ENCODE data around the gene SELENOM.
A peak's percentile ranks its signal among the peaks of the same experiment; 100 is the strongest.

SELENOM gene

GRCh38 chr22:31087744-31088215 is 19.6 kb downstream of the SELENOM start:
- Mint-ChIP-seq H3K4me3 (no peak overlapping the region), H3K27me3 (no peaks in the 10 kb centered on the region), H3K36me3 (ENCODE audit: low read depth) (peaks cover 22% of the 10 kb centered on the region), H3K9me3 (no peaks in the 10 kb centered on the region), H3K27ac (no peak overlapping the region), H3K4me1 (ENCODE audit: low read depth) (peaks cover 32% of the 10 kb centered on the region)
- intact Hi-C loops (cut with micrococcal nuclease), result loop anchor here (2.0 to 10.0 kb wide), 3 partner anchors 61 to 187 kb away; partner anchors contain the start of gene RNF185

GRCh38 chr22:31086703-31087330 is 20.6 kb downstream of the SELENOM start:
- intact Hi-C loops (cut with micrococcal nuclease), result loop anchor here (5.0 to 10.0 kb wide), 2 partner anchors 75 to 188 kb away; partner anchors contain the start of gene RNF185
- Mint-ChIP-seq H3K27ac (peak overlapping the region; percentile 95), H3K27me3 (no peaks in the 10 kb centered on the region), H3K4me1 (ENCODE audit: low read depth) (peaks cover 41% of the 10 kb centered on the region), H3K36me3 (ENCODE audit: low read depth) (peaks cover 22% of the 10 kb centered on the region), H3K9me3 (no peaks in the 10 kb centered on the region), H3K4me3 (no peak overlapping the region)

GRCh38 chr22:31085928-31086327 is 21.4 kb downstream of the SELENOM start:
- Mint-ChIP-seq H3K9me3 (no peaks in the 10 kb centered on the region), H3K27ac (peak overlapping the region; percentile 95), H3K27me3 (peaks cover 1% of the 10 kb centered on the region), H3K4me1 (ENCODE audit: low read depth) (peaks cover 50% of the 10 kb centered on the region), H3K4me3 (no peak overlapping the region), H3K36me3 (ENCODE audit: low read depth) (peaks cover 19% of the 10 kb centered on the region)
- intact Hi-C loops (cut with micrococcal nuclease), result loop anchor here (1.0 to 10.0 kb wide), 3 partner anchors 76 to 189 kb away; partner anchors contain the start of gene RNF185

GRCh38 chr22:31085493-31085824 is 21.9 kb downstream of the SELENOM start:
- Mint-ChIP-seq H3K27ac (peak overlapping the region; percentile 95), H3K4me1 (ENCODE audit: low read depth) (peaks cover 55% of the 10 kb centered on the region), H3K36me3 (ENCODE audit: low read depth) (peaks cover 14% of the 10 kb centered on the region)

GRCh38 chr22:31084811-31085492 is 22.4 kb downstream of the SELENOM start:
- Mint-ChIP-seq H3K4me3 (peak overlapping the region; percentile 83), H3K36me3 (ENCODE audit: low read depth) (peaks cover 14% of the 10 kb centered on the region), H3K9me3 (no peaks in the 10 kb centered on the region), H3K4me1 (ENCODE audit: low read depth) (peaks cover 56% of the 10 kb centered on the region), H3K27me3 (peaks cover 5% of the 10 kb centered on the region), H3K27ac (peak overlapping the region; percentile 95)
- intact Hi-C loops (cut with micrococcal nuclease), result loop anchor here (1.0 to 10.0 kb wide), 5 partner anchors 77 to 190 kb away; partner anchors contain the start of genes MORC2, RNF185 and TUG1

More at GRCh38 chr22:31085493-31085824, 21.9 kb downstream of the SELENOM start:
- Mint-ChIP-seq H3K9me3 (no peaks in the 10 kb centered on the region), H3K27me3 (peaks cover 3% of the 10 kb centered on the region), H3K4me3 (peak overlapping the region; percentile 83)
- intact Hi-C loops (cut with micrococcal nuclease), result loop anchor here (1.0 to 10.0 kb wide), 3 partner anchors 77 to 189 kb away; partner anchors contain the start of gene RNF185

GRCh38 chr22:31083923-31084810 is 23.2 kb downstream of the SELENOM start:
- H3K36me3 Mint-ChIP-seq (ENCODE audit: low read depth), result peaks cover 14% of the 10 kb centered on the region
- intact Hi-C loops (cut with micrococcal nuclease), result loop anchor here (1.0 to 10.0 kb wide), 3 partner anchors 117 to 191 kb away; partner anchors contain the start of genes MORC2 and TUG1
- H3K4me3 Mint-ChIP-seq, result peak overlapping the region; percentile 83
- no peaks in the 10 kb centered on the region for H3K9me3 Mint-ChIP-seq
- peaks cover 55% of the 10 kb centered on the region for H3K4me1 Mint-ChIP-seq (ENCODE audit: low read depth)
- peaks cover 5% of the 10 kb centered on the region for H3K27me3 Mint-ChIP-seq
- peak overlapping the region; percentile 95 for H3K27ac Mint-ChIP-seq

- Mint-ChIP-seq H3K27me3 (peaks cover 5% of the 10 kb centered on the region), H3K36me3 (ENCODE audit: low read depth) (peaks cover 14% of the 10 kb centered on the region), H3K9me3 (no peaks in the 10 kb centered on the region), H3K4me3 (no peak overlapping the region), H3K4me1 (ENCODE audit: low read depth) (peaks cover 53% of the 10 kb centered on the region), H3K27ac (no peak overlapping the region)
- intact Hi-C loops (cut with micrococcal nuclease), result loop anchor here (5.0 to 10.0 kb wide), 2 partner anchors 116 to 191 kb away; partner anchors contain the start of genes MORC2 and TUG1
Observed at GRCh38 chr22:31083377-31083768, 24.0 kb downstream of the SELENOM start.

- Mint-ChIP-seq H3K4me1 (ENCODE audit: low read depth) (peaks cover 54% of the 10 kb centered on the region), H3K27ac (no peak overlapping the region)
Observed at GRCh38 chr22:31082606-31083376, 24.6 kb downstream of the SELENOM start.

GRCh38 chr22:31081963-31082605 is 25.3 kb downstream of the SELENOM start:
- H3K36me3 Mint-ChIP-seq (ENCODE audit: low read depth), result peaks cover 14% of the 10 kb centered on the region
- H3K27me3 Mint-ChIP-seq, result peaks cover 5% of the 10 kb centered on the region
- no peaks in the 10 kb centered on the region for H3K9me3 Mint-ChIP-seq
- intact Hi-C loops (cut with micrococcal nuclease), result loop anchor here (5.0 to 10.0 kb wide), 2 partner anchors 115 to 193 kb away; partner anchors contain the start of genes MORC2 and TUG1
- H3K4me3 Mint-ChIP-seq, result no peak overlapping the region
- H3K4me1 Mint-ChIP-seq (ENCODE audit: low read depth), result peaks cover 54% of the 10 kb centered on the region
- peak overlapping the region; percentile 80 for H3K27ac Mint-ChIP-seq

More at GRCh38 chr22:31082606-31083376, 24.6 kb downstream of the SELENOM start:
- peaks cover 5% of the 10 kb centered on the region for H3K27me3 Mint-ChIP-seq
- no peaks in the 10 kb centered on the region for H3K9me3 Mint-ChIP-seq
- intact Hi-C loops (cut with micrococcal nuclease), result loop anchor here (5.0 to 10.0 kb wide), 2 partner anchors 115 to 192 kb away; partner anchors contain the start of genes MORC2 and TUG1
- peaks cover 14% of the 10 kb centered on the region for H3K36me3 Mint-ChIP-seq (ENCODE audit: low read depth)
- no peak overlapping the region for H3K4me3 Mint-ChIP-seq

GRCh38 chr22:31080848-31081649 is 26.3 kb downstream of the SELENOM start, which contains the start of gene SMTN:
TSS of gene SMTN (plus strand) at chr22:31081318. CDS start at chr22:31083259, 1,941 bp downstream.
- Mint-ChIP-seq H3K36me3 (ENCODE audit: low read depth) (peaks cover 14% of the 10 kb centered on the region), H3K9me3 (no peaks in the 10 kb centered on the region), H3K27ac (peak within 1 kb of the TSS; percentile 80), H3K4me1 (ENCODE audit: low read depth) (peaks cover 54% of the 10 kb centered on the region), H3K27me3 (peaks cover 5% of the 10 kb centered on the region), H3K4me3 (peak within 1 kb of the TSS; percentile 88)
- intact Hi-C loops (cut with micrococcal nuclease), result loop anchor here (5.0 to 10.0 kb wide), 2 partner anchors 114 to 194 kb away; partner anchors contain the start of genes MORC2 and TUG1

- intact Hi-C loops (cut with micrococcal nuclease), result loop anchor here (5.0 to 10.0 kb wide), 2 partner anchors 113 to 194 kb away; partner anchors contain the start of genes MORC2 and TUG1
- Mint-ChIP-seq H3K36me3 (ENCODE audit: low read depth) (peaks cover 12% of the 10 kb centered on the region), H3K4me1 (ENCODE audit: low read depth) (peaks cover 50% of the 10 kb centered on the region), H3K27me3 (peaks cover 5% of the 10 kb centered on the region), H3K4me3 (peak overlapping the region; percentile 88), H3K9me3 (no peaks in the 10 kb centered on the region), H3K27ac (peak overlapping the region; percentile 80)
Observed at GRCh38 chr22:31080164-31080847, 27.1 kb downstream of the SELENOM start.
